ENCODE measurements around the gene SPRED2.
A peak's percentile ranks its signal among the peaks of the same experiment; 100 is the strongest.

SPRED2 gene

GRCh38 chr2:65432227-65433190, at the start of gene SPRED2:
Gene SPRED2 (minus strand): TSS chr2:65432599. CDS start chr2:65431987, 612 bp downstream.
- no peak for TF ChIP-seq CTCF (IDR thresholded peaks at IDR 0.05; ENCODE audit: low read depth, low read length, missing control alignments)
- H3K4me3 ChIP-seq (ENCODE audit: low read depth, low read length) = peak within 1 kb of the TSS; percentile 84
- peak; percentile 66 for DNase-seq (ENCODE audit: low read depth)

- no peak for TF ChIP-seq CTCF (IDR thresholded peaks at IDR 0.05; ENCODE audit: low read depth, low read length, missing control alignments)
- no peak for DNase-seq (ENCODE audit: low read depth)
- H3K4me3 ChIP-seq (ENCODE audit: low read depth, low read length) = no peak overlapping the region
Measured at GRCh38 chr2:65481961-65482360, 49.6 kb upstream of the SPRED2 start.

GRCh38 chr2:65479524-65479923, 47.1 kb upstream of the SPRED2 start:
- no peak for TF ChIP-seq CTCF (IDR thresholded peaks at IDR 0.05; ENCODE audit: low read depth, low read length, missing control alignments)
- H3K4me3 ChIP-seq (ENCODE audit: low read depth, low read length) = no peak overlapping the region
- DNase-seq (ENCODE audit: low read depth) = no peak

GRCh38 chr2:65478498-65479135, 46.2 kb upstream of the SPRED2 start:
- no peak overlapping the region for H3K4me3 ChIP-seq (ENCODE audit: low read depth, low read length)
- DNase-seq (ENCODE audit: low read depth) = no peak
- TF ChIP-seq CTCF (IDR thresholded peaks at IDR 0.05; ENCODE audit: low read depth, low read length, missing control alignments) = no peak

GRCh38 chr2:65477590-65477989, 45.2 kb upstream of the SPRED2 start:
- no peak for TF ChIP-seq CTCF (IDR thresholded peaks at IDR 0.05; ENCODE audit: low read depth, low read length, missing control alignments)
- DNase-seq (ENCODE audit: low read depth) = no peak
- H3K4me3 ChIP-seq (ENCODE audit: low read depth, low read length) = no peak overlapping the region

- no peak for DNase-seq (ENCODE audit: low read depth)
- no peak overlapping the region for H3K4me3 ChIP-seq (ENCODE audit: low read depth, low read length)
- no peak for TF ChIP-seq CTCF (IDR thresholded peaks at IDR 0.05; ENCODE audit: low read depth, low read length, missing control alignments)
Measured at GRCh38 chr2:65476778-65477177, 44.4 kb upstream of the SPRED2 start.
